Hepatocyte (in vitro differentiated cells): ENCODE results near the gene GATA6.

Experiments
- EZH2phosphoT487 ChIP-seq: fragments of 200-600 bp; sonication (generic); IDR thresholded peaks from one replicate; pipeline ENCODE4 v1.6.1; 2018; ENCODE audit warnings: antibody characterized with exemption, mild to moderate bottlenecking, low read depth, moderate library complexity; ENCODE audit not compliant: unreplicated experiment, severe bottlenecking
- TF ChIP-seq, protein P1 (sequence below): fragments of 200-600 bp; sonication (generic); IDR thresholded peaks from 2 replicates; pipeline ENCODE4 v1.5.1; 2016; ENCODE audit warnings: antibody characterized with exemption, mild to moderate bottlenecking; ENCODE audit not compliant: poor library complexity

- TF ChIP-seq, protein P1, sequence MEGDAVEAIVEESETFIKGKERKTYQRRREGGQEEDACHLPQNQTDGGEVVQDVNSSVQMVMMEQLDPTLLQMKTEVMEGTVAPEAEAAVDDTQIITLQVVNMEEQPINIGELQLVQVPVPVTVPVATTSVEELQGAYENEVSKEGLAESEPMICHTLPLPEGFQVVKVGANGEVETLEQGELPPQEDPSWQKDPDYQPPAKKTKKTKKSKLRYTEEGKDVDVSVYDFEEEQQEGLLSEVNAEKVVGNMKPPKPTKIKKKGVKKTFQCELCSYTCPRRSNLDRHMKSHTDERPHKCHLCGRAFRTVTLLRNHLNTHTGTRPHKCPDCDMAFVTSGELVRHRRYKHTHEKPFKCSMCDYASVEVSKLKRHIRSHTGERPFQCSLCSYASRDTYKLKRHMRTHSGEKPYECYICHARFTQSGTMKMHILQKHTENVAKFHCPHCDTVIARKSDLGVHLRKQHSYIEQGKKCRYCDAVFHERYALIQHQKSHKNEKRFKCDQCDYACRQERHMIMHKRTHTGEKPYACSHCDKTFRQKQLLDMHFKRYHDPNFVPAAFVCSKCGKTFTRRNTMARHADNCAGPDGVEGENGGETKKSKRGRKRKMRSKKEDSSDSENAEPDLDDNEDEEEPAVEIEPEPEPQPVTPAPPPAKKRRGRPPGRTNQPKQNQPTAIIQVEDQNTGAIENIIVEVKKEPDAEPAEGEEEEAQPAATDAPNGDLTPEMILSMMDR: no peak
- no peak for TF ChIP-seq EZH2phosphoT487
These were observed 49.4 kb downstream of the GATA6 start for GRCh38 chr18:22218835-22219234.
